GM18511 (cell line): ENCODE data around the gene POP7.

ENCODE experiments used
- ATAC-seq: cut with Tn5 transposase; IDR thresholded peaks from one replicate; pipeline ENCODE4 v1.9.1; 2021; ENCODE audit warnings: mild to moderate bottlenecking, moderate library complexity; ENCODE audit not compliant: unreplicated experiment

Gene POP7

GRCh38 chr7:100678291-100678984 is 27.5 kb upstream of the POP7 start:
- ATAC-seq = no peak

GRCh38 chr7:100679129-100679926 is 26.6 kb upstream of the POP7 start:
- ATAC-seq = no peak

GRCh38 chr7:100679927-100680575 is 25.9 kb upstream of the POP7 start:
- no peak for ATAC-seq

GRCh38 chr7:100680576-100681271 is 25.2 kb upstream of the POP7 start:
- ATAC-seq = no peak

GRCh38 chr7:100681491-100682227 is 24.3 kb upstream of the POP7 start:
- ATAC-seq = no peak

GRCh38 chr7:100682228-100682741 is 23.6 kb upstream of the POP7 start:
- no peak for ATAC-seq

GRCh38 chr7:100682991-100683658 is 22.8 kb upstream of the POP7 start:
- ATAC-seq = no peak

GRCh38 chr7:100683659-100684533 is 22.0 kb upstream of the POP7 start:
- ATAC-seq = no peak

- ATAC-seq = no peak
Observed at GRCh38 chr7:100684534-100685042, 21.3 kb upstream of the POP7 start.

- no peak for ATAC-seq
Observed at GRCh38 chr7:100685049-100685605, 20.8 kb upstream of the POP7 start.

- ATAC-seq = no peak
Observed at GRCh38 chr7:100685631-100686145, 20.2 kb upstream of the POP7 start.

GRCh38 chr7:100686201-100686821 is 19.6 kb upstream of the POP7 start:
- no peak for ATAC-seq

GRCh38 chr7:100686822-100687211 is 19.1 kb upstream of the POP7 start:
- ATAC-seq = no peak

GRCh38 chr7:100687261-100687660 is 18.7 kb upstream of the POP7 start:
- ATAC-seq = no peak

GRCh38 chr7:100687751-100688300 is 18.1 kb upstream of the POP7 start:
- no peak for ATAC-seq

GRCh38 chr7:100688326-100688860 is 17.5 kb upstream of the POP7 start:
- ATAC-seq = no peak
